SU-DHL-6 (cell line): ENCODE data around the gene SLC25A42.
"Not testable (repeated sequence)": the region's sequence is repeated elsewhere in the genome, so short reads cannot be mapped to it uniquely, and the experiment has no call there.

Source experiments
- H2AFZ ChIP-seq: fragments of 200-600 bp; sonication (generic); 2 replicates; pipeline ENCODE4 v1.6.1; 2014; ENCODE audit warnings: low read depth, mild to moderate bottlenecking, moderate library complexity, mixed read lengths, antibody characterized with exemption, low read length; ENCODE audit not compliant: severe bottlenecking
- H3F3A ChIP-seq: fragments of 200-600 bp; shearing (Covaris generic); 2 replicates; pipeline ENCODE4 v1.6.0; 2016; ENCODE audit warnings: antibody characterized with exemption, mild to moderate bottlenecking; ENCODE audit not compliant: insufficient read depth
- H3K27ac ChIP-seq: fragments of 200-600 bp; sonication (generic); 2 replicates; pipeline ENCODE4 v1.5.1; 2016; ENCODE audit warnings: low read depth, mild to moderate bottlenecking, low read length, moderate library complexity, mixed read lengths
- H3K27me3 ChIP-seq: fragments of 200-600 bp; sonication (generic), shearing (Covaris generic); 2 replicates; pipeline ENCODE4 v1.6.0; 2014; ENCODE audit warnings: mild to moderate bottlenecking, low read length
- H3K36me3 ChIP-seq: fragments of 200-600 bp; sonication (generic); 2 replicates; pipeline ENCODE4 v1.6.1; 2014; ENCODE audit warnings: mild to moderate bottlenecking, low read length, mixed read lengths
- H3K4me2 ChIP-seq: fragments of 300-600, 200-600 bp; shearing (Covaris generic), sonication (generic); 2 replicates; pipeline ENCODE4 v1.6.0; 2014; ENCODE audit warnings: low read length, low read depth, mild to moderate bottlenecking; ENCODE audit not compliant: poor library complexity, severe bottlenecking
- H3K4me3 ChIP-seq: fragments of 200-600 bp; sonication (generic); 2 replicates; pipeline ENCODE4 v1.5.1; 2014; ENCODE audit warnings: antibody characterized with exemption, low read length, mild to moderate bottlenecking, mixed read lengths; ENCODE audit not compliant: insufficient read depth, poor library complexity, severe bottlenecking
- H3K79me2 ChIP-seq: fragments of 200-600 bp; sonication (generic); 2 replicates; pipeline ENCODE4 v1.6.1; 2014; ENCODE audit warnings: mild to moderate bottlenecking, low read length, moderate library complexity; ENCODE audit not compliant: insufficient read depth
- H3K9ac ChIP-seq: fragments of 200-600 bp; sonication (generic); 2 replicates; pipeline ENCODE4 v1.7.0; 2014; ENCODE audit warnings: mild to moderate bottlenecking, low read length
- H3K9me2 ChIP-seq: fragments of 200-600 bp; sonication (generic); replicated peaks from 2 replicates; pipeline ENCODE4 v1.6.1; 2014; ENCODE audit warnings: low read length; ENCODE audit not compliant: insufficient read depth
- H3K9me3 ChIP-seq: fragments of 200-600 bp; sonication (generic); 2 replicates; pipeline ENCODE4 v1.6.1; 2014; ENCODE audit warnings: low read length, mixed read lengths; ENCODE audit not compliant: insufficient read depth
- H4K20me1 ChIP-seq: fragments of 200-600 bp; sonication (generic); 2 replicates; pipeline ENCODE4 v1.6.1; 2014; ENCODE audit warnings: low read depth, mild to moderate bottlenecking, antibody characterized with exemption, low read length, moderate library complexity, mixed read lengths
- EZH2phosphoT487 ChIP-seq: fragments of 200-600 bp; sonication (generic), shearing (Covaris generic); conservative IDR thresholded peaks from 2 replicates; pipeline ENCODE4 v1.6.1; 2018; ENCODE audit warnings: mild to moderate bottlenecking, antibody characterized with exemption, low read length, moderate library complexity, mixed read lengths
- TF ChIP-seq, protein P1 (sequence below): fragments of 200-600 bp; sonication (generic); IDR thresholded peaks from one replicate; pipeline ENCODE4 v1.5.1; 2017; ENCODE audit warnings: antibody characterized with exemption, mild to moderate bottlenecking, low read length, moderate library complexity; ENCODE audit not compliant: insufficient read depth, poor library complexity, severe bottlenecking

SLC25A42 gene

DNA sequence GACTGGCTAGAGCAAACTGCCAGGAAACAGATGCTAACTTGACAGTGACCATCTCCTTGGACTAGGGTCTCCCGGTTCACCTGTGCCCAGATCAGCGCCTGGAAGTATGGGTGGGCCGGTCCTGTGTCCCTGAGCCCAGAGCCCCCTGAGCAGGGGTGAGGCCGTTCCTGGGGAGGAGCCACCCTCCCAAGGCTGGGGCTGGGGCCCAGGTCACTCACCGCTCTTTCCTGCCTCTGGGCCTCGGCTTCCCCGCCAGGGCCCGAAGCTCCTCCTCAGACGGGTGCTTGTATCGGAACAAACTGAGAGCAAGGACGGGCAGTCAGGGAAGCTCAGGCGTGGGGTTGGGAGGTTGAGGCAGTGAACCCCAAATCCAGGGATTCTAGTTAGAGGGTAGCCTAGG is 69.1 kb downstream of the SLC25A42 start:
- H3K36me3 ChIP-seq, result 0 out of 2 replicates have a peak, but pooled peaks cover 4% of the 10 kb centered on the region
- H3K27ac ChIP-seq, result no peak overlapping the region
- H4K20me1 ChIP-seq, result no peaks in the 10 kb centered on the region
- peaks cover 7% of the 10 kb centered on the region for H3K79me2 ChIP-seq
- no peaks in the 10 kb centered on the region for H3K27me3 ChIP-seq
- no peak overlapping the region for H2AFZ ChIP-seq
- peaks cover 8% of the 10 kb centered on the region for H3K9me3 ChIP-seq
- no peak overlapping the region for H3K9ac ChIP-seq
- H3K9me2 ChIP-seq, result no peaks in the 10 kb centered on the region
- no peak overlapping the region for H3K4me2 ChIP-seq
- TF ChIP-seq, protein P1, sequence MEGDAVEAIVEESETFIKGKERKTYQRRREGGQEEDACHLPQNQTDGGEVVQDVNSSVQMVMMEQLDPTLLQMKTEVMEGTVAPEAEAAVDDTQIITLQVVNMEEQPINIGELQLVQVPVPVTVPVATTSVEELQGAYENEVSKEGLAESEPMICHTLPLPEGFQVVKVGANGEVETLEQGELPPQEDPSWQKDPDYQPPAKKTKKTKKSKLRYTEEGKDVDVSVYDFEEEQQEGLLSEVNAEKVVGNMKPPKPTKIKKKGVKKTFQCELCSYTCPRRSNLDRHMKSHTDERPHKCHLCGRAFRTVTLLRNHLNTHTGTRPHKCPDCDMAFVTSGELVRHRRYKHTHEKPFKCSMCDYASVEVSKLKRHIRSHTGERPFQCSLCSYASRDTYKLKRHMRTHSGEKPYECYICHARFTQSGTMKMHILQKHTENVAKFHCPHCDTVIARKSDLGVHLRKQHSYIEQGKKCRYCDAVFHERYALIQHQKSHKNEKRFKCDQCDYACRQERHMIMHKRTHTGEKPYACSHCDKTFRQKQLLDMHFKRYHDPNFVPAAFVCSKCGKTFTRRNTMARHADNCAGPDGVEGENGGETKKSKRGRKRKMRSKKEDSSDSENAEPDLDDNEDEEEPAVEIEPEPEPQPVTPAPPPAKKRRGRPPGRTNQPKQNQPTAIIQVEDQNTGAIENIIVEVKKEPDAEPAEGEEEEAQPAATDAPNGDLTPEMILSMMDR, result no peak
- no peak for TF ChIP-seq EZH2phosphoT487
- H3F3A ChIP-seq, result peaks cover 5% of the 10 kb centered on the region; the same call in 1 of the 2 replicates
- H3K4me3 ChIP-seq, result no peak overlapping the region

DNA sequence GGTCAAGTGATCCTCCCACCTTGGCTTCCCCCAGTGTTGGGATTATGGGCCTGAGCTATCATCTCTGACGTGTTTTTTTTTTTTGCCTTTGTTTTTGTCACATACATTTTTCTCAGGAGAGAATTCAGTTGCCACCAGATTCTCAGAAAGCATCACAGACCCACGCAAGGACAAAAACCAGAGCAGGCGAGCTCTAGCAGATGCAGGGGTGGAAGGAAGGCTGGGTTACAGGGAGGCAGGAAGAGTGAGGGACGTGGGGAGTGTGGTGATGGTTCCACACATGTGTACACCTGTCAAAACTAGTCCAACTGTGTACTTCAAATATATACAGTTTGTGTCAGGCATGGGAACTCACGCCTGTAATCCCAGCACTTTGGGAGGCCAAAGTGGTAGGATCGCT is 70.2 kb downstream of the SLC25A42 start:
- peaks cover 7% of the 10 kb centered on the region; the same call in 1 of the 2 replicates for H3F3A ChIP-seq
- no peaks in the 10 kb centered on the region for H3K9me2 ChIP-seq
- H3K27me3 ChIP-seq, result no peaks in the 10 kb centered on the region
- peaks cover 9% of the 10 kb centered on the region for H3K79me2 ChIP-seq
- no peak overlapping the region for H2AFZ ChIP-seq
- H3K27ac ChIP-seq, result no peak overlapping the region
- no peak for TF ChIP-seq EZH2phosphoT487
- TF ChIP-seq, protein P1, result no peak
- peaks cover 8% of the 10 kb centered on the region for H3K9me3 ChIP-seq
- no peak overlapping the region for H3K4me2 ChIP-seq
- H3K9ac ChIP-seq, result no peak overlapping the region
- no peak overlapping the region for H3K4me3 ChIP-seq
- H3K36me3 ChIP-seq, result 0 out of 2 replicates have a peak, but pooled peaks cover 4% of the 10 kb centered on the region
- no peaks in the 10 kb centered on the region for H4K20me1 ChIP-seq

DNA sequence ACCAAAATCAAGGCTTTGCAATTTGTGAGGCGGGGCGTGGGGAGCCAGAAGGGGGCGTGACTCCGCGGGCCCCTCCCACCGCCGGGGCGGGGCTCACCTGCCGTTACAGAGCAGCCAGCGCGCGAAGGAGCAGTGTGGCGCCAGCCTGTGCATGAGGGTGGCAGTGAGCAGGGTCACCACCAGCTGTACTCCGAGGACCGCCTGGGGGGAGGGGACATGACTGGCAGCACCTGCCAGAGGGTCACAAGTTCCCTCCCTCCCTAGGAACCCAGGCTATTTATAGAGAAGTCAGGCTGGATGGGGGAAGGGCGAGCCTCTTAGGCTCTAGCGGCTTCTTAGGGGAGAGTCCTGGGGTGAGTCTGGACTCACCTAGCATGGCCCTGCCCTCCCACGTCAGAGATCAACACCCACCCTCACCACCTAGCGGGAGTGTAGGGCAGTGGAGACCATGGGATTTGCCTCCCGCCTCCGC is 70.9 kb downstream of the SLC25A42 start:
- Histone ChIP-seq H3K9me3 (peaks cover 8% of the 10 kb centered on the region), H3K4me3 (no peak overlapping the region), H3K4me2 (peak overlapping the region; percentile 20), H4K20me1 (no peaks in the 10 kb centered on the region), H2AFZ (no peak overlapping the region), H3K27ac (no peak overlapping the region), H3F3A (peaks cover 8% of the 10 kb centered on the region; the same call in 1 of the 2 replicates), H3K79me2 (peaks cover 9% of the 10 kb centered on the region), H3K36me3 (0 out of 2 replicates have a peak, but pooled peaks cover 4% of the 10 kb centered on the region), H3K9me2 (no peaks in the 10 kb centered on the region), H3K9ac (no peak overlapping the region), H3K27me3 (no peaks in the 10 kb centered on the region)
- TF ChIP-seq EZH2phosphoT487, result no peak
- TF ChIP-seq, protein P1, result no peak

DNA sequence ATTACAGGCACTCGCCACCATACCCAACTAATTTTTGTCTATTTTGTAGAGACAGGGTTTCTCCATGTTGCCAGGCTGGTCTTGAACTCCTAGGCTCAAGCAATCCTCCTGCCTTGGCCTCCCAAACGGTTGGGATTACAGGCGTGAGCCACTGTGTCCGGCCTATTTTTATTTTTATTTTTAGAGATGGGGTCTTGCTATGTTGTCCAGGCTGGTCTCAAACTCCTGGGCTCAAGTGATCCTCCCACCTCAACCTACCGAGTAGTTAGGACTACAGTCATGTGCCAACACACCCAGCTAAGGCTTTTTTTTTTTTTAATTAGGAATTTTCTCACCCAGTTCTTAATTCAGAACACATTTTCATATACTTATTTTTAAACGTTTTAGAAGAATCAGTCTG is 71.9 kb downstream of the SLC25A42 start:
- H3K4me3 ChIP-seq, H3K9me3 ChIP-seq, H3K27me3 ChIP-seq, H3K79me2 ChIP-seq, H3K9ac ChIP-seq, H3F3A ChIP-seq, H3K27ac ChIP-seq, H3K4me2 ChIP-seq, H2AFZ ChIP-seq, H3K9me2 ChIP-seq, H4K20me1 ChIP-seq, H3K36me3 ChIP-seq: not testable (repeated sequence)
